SK-N-SH (cell line): Measurements from ENCODE around the gene FKBP11. TPM values are rescaled to one million over a fixed set of nuclear protein-coding genes. Genes with fewer than 3 reads are reported as not detected.

Experiments
- CTCF ChIA-PET: fragments of 300-600, 350-600 bp; formaldehyde crosslinking; extraction: SDS; loops from one replicate; lab custom pipeline; 2021; lab: Yijun Ruan, JAX
- POLR2A ChIA-PET: fragments of 350-600 bp; sonication (Branson Sonifier 250); formaldehyde crosslinking; extraction: SDS; loops from one replicate; lab custom pipeline; 2020; ENCODE audit warnings: antibody characterized with exemption, inconsistent platforms; lab: Yijun Ruan, JAX
- DNase-seq: peaks from one replicate; pipeline ENCODE4 v3.0.0; 2012
- H2AFZ ChIP-seq: fragments of 200-600 bp; sonication (generic); 2 replicates; pipeline ENCODE4 v1.8.1; 2016; ENCODE audit warnings: antibody characterized with exemption, mild to moderate bottlenecking, low read depth
- H3F3A ChIP-seq: fragments of 200-600 bp; sonication (generic); replicated peaks from 2 replicates; pipeline ENCODE3; 2016; ENCODE audit warnings: antibody characterized with exemption, mild to moderate bottlenecking; ENCODE audit not compliant: insufficient read depth
- H3K27ac ChIP-seq, 2 experiments: fragments of 200-500 bp in 1 of 2; fragments of 200-600 bp in 1 of 2; sonication (Bioruptor generic) in 1 of 2; sonication (generic), shearing (Covaris generic) in 1 of 2; 2 replicates each; pipeline versions ENCODE4 v1.5.1 to v1.6.1; 2014 to 2016; ENCODE audit warnings: low read depth in 2 of 2, inconsistent platforms in 1 of 2, low read length in 1 of 2, mild to moderate bottlenecking in 1 of 2, mixed read lengths in 1 of 2
- H3K27me3 ChIP-seq: fragments of 200-600 bp; sonication (generic), shearing (Covaris generic); 2 replicates; pipeline ENCODE4 v1.6.1; 2016; ENCODE audit warnings: mixed run types; ENCODE audit not compliant: insufficient read depth
- H3K36me3 ChIP-seq, 2 experiments: fragments of 200-500 bp in 1 of 2; fragments of 200-600 bp in 1 of 2; sonication (Bioruptor generic) in 1 of 2; sonication (generic) in 1 of 2; replicated peaks in 1 of 2; 2 replicates each; pipeline versions ENCODE3 to v1.5.1; 2014 to 2016; ENCODE audit warnings: low read length in 1 of 2, mild to moderate bottlenecking in 1 of 2; ENCODE audit not compliant: insufficient read depth in 2 of 2, control insufficient read depth in 1 of 2
- H3K4me1 ChIP-seq, 2 experiments: fragments of 200-500 bp in 1 of 2; fragments of 200-600 bp in 1 of 2; sonication (Bioruptor generic) in 1 of 2; sonication (generic), shearing (Covaris generic) in 1 of 2; 2 replicates each; pipeline versions ENCODE4 v1.5.1 to v1.6.1; 2014 to 2016; ENCODE audit warnings: low read depth in 1 of 2, low read length in 1 of 2, mixed run types in 1 of 2; ENCODE audit not compliant: insufficient read depth in 2 of 2, control insufficient read depth in 1 of 2
- H3K4me2 ChIP-seq: fragments of 200-600 bp; sonication (generic), shearing (Covaris generic); 2 replicates; pipeline ENCODE4 v1.6.1; 2017; ENCODE audit warnings: mixed run types
- H3K4me3 ChIP-seq, 2 experiments: fragments of 200-500 bp in 1 of 2; fragments of 200-600 bp in 1 of 2; sonication (Bioruptor generic) in 1 of 2; sonication (generic), shearing (Covaris generic) in 1 of 2; 2 replicates each; pipeline versions ENCODE4 v1.5.1 to v1.8.1; 2014 to 2016; ENCODE audit warnings: low read depth in 2 of 2, inconsistent platforms in 1 of 2, low read length in 1 of 2, mild to moderate bottlenecking in 1 of 2, mixed read lengths in 1 of 2, moderate library complexity in 1 of 2
- H3K79me2 ChIP-seq: fragments of 200-600 bp; sonication (generic); 2 replicates; pipeline ENCODE4 v1.8.1; 2017; ENCODE audit warnings: mild to moderate bottlenecking; ENCODE audit not compliant: insufficient read depth
- H3K9ac ChIP-seq: fragments of 200-600 bp; sonication (generic); 2 replicates; pipeline ENCODE4 v1.6.1; 2017; ENCODE audit warnings: mixed run types
- H3K9me2 ChIP-seq: fragments of 200-600 bp; sonication (generic); 2 replicates; pipeline ENCODE4 v1.6.1; 2017; ENCODE audit warnings: mixed run types
- H3K9me3 ChIP-seq: fragments of 200-600 bp; sonication (generic); 2 replicates; pipeline ENCODE4 v1.6.1; 2017; ENCODE audit warnings: mixed run types, mild to moderate bottlenecking, moderate library complexity
- H4K20me1 ChIP-seq: fragments of 200-600 bp; sonication (generic); 2 replicates; pipeline ENCODE4 v1.6.1; 2017; ENCODE audit warnings: mild to moderate bottlenecking, mixed run types; ENCODE audit not compliant: insufficient read depth
- CHD2 ChIP-seq: fragments of 150-350 bp; IDR thresholded peaks from 2 replicates; pipeline ENCODE4 v1.6.1; 2018; ENCODE audit warnings: low read length; ENCODE audit not compliant: partially characterized antibody
- ELF1 ChIP-seq: IDR thresholded peaks from 2 replicates; pipeline ENCODE4 v1.4.0; 2012
- EP300 ChIP-seq, 2 experiments: IDR thresholded peaks; 2 replicates each; pipeline versions ENCODE4 v1.4.0 to v1.6.1; 2012; ENCODE audit warnings: borderline replicate concordance in 1 of 2, low read depth in 1 of 2, low read length in 1 of 2
- FOSL2 ChIP-seq: IDR thresholded peaks from 2 replicates; pipeline ENCODE4 v1.4.0; 2012; ENCODE audit warnings: low read depth, mild to moderate bottlenecking, moderate library complexity, borderline replicate concordance
- GABPA ChIP-seq: IDR thresholded peaks from 2 replicates; pipeline ENCODE4 v1.4.0; 2012; ENCODE audit warnings: low read depth, mild to moderate bottlenecking
- JUND ChIP-seq: IDR thresholded peaks from 2 replicates; pipeline ENCODE4 v1.4.0; 2012
- MEF2A ChIP-seq: IDR thresholded peaks from 2 replicates; pipeline ENCODE4 v1.4.0; 2012; ENCODE audit warnings: low read depth, borderline replicate concordance
- MXI1 ChIP-seq: IDR thresholded peaks from 2 replicates; pipeline ENCODE4 v1.6.1; 2012; ENCODE audit warnings: mild to moderate bottlenecking, low read depth, low read length, improper control_type of control experiment
- POLR2AphosphoS5 ChIP-seq: IDR thresholded peaks from 2 replicates; pipeline ENCODE4 v1.6.1; 2012; ENCODE audit warnings: low read depth, low read length
- RAD21 ChIP-seq: IDR thresholded peaks from 2 replicates; pipeline ENCODE4 v1.6.1; 2012; ENCODE audit warnings: mild to moderate bottlenecking, low read length
- RCOR1 ChIP-seq: fragments of 150-350 bp; IDR thresholded peaks from 2 replicates; pipeline ENCODE4 v1.6.1; 2017; ENCODE audit warnings: antibody characterized with exemption, low read length
- RXRA ChIP-seq: IDR thresholded peaks from 2 replicates; pipeline ENCODE4 v1.4.0; 2012; ENCODE audit warnings: low read depth, mild to moderate bottlenecking, borderline replicate concordance
- TCF12 ChIP-seq: IDR thresholded peaks from 2 replicates; pipeline ENCODE4 v1.4.0; 2012
- YY1 ChIP-seq: IDR thresholded peaks from 2 replicates; pipeline ENCODE4 v1.4.0; 2012; ENCODE audit warnings: low read depth, mild to moderate bottlenecking
- WGBS: methylation state at CpG from one replicate; pipeline ENCODE4 v1.1.6; 2017; ENCODE audit warnings: low lambda C conversion rate; 5-methylcytosine and 5-hydroxymethylcytosine counted together
- polyA plus RNA-seq, 3 experiments: library from polyadenylated mRNA; depleted of rRNA; stranded (reverse); fragments of >200 nt; gene quantifications; 2 replicates each; pipeline ENCODE4 v1.2.3, GENCODE V29; 2012
- TF ChIP-seq, protein P1 (sequence below): fragments of 200-600 bp; sonication (generic); IDR thresholded peaks from 2 replicates; pipeline ENCODE4 v1.6.1; 2017; ENCODE audit warnings: antibody characterized with exemption, mild to moderate bottlenecking, moderate library complexity
- TF ChIP-seq, protein P2 (sequence below): IDR thresholded peaks from 2 replicates; pipeline ENCODE4 v1.4.0; 2012; ENCODE audit warnings: low read depth, borderline replicate concordance

Gene FKBP11
- polyA plus RNA-seq, 1 of the 3 experiments (the other 2 are of a cell fraction) = 28.5 TPM

DNA sequence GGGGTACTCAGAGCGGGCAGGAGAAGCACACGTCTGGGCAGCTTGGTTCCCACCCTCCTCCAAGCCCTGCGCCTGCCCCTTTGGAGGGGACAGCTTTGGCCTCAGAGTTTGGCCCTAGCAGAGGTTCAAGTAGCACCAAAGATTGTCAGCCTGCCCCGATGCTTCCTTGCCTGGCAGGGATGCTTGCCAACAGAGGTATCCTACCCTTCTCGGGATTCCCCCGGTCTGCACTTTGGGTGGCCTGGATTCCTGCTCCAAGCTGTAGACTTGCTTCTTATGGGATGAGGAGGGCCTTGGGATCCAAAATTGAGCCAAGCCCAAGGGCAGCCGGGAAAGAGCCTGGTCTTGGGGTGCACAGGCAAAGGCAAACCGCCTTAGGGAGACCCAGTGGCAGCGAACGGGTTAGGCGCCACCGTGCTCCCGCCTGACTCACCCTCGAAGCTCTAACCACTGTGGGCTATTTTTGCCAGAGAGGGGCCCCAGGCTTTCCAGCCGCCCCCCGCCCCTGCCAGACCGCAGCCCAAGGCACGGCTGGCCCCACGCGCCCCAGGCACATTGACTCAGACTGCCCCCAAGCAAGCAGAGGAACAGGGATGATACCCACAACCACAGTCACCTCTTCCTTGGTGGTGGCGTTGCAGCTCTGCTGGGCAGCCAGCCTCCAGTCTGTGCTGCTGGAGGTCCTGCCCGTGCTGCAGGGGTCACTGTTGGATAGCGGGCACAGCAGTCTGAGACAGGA, 47.1 kb upstream of the FKBP11 start:
- H3K4me3 ChIP-seq = no peak overlapping the region; a peak in 1 of 4 replicates
- H3K27me3 ChIP-seq = peaks cover 44% of the 10 kb centered on the region; the same call in 1 of the 2 replicates
- H2AFZ ChIP-seq = no peak overlapping the region
- no peaks in the 10 kb centered on the region for H3K9me2 ChIP-seq
- H4K20me1 ChIP-seq = no peaks in the 10 kb centered on the region
- no peak overlapping the region for H3K27ac ChIP-seq
- no peaks in the 10 kb centered on the region for H3K9me3 ChIP-seq
- peak overlapping the region; percentile 78 for H3K4me2 ChIP-seq
- no peak for TF ChIP-seq ELF1
- TF ChIP-seq GABPA = no peak
- TF ChIP-seq MEF2A = no peak
- TF ChIP-seq CHD2 = no peak
- TF ChIP-seq, protein P1, sequence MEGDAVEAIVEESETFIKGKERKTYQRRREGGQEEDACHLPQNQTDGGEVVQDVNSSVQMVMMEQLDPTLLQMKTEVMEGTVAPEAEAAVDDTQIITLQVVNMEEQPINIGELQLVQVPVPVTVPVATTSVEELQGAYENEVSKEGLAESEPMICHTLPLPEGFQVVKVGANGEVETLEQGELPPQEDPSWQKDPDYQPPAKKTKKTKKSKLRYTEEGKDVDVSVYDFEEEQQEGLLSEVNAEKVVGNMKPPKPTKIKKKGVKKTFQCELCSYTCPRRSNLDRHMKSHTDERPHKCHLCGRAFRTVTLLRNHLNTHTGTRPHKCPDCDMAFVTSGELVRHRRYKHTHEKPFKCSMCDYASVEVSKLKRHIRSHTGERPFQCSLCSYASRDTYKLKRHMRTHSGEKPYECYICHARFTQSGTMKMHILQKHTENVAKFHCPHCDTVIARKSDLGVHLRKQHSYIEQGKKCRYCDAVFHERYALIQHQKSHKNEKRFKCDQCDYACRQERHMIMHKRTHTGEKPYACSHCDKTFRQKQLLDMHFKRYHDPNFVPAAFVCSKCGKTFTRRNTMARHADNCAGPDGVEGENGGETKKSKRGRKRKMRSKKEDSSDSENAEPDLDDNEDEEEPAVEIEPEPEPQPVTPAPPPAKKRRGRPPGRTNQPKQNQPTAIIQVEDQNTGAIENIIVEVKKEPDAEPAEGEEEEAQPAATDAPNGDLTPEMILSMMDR = peak; percentile 30
- TF ChIP-seq YY1 = no peak
- no peak for TF ChIP-seq POLR2AphosphoS5
- no peak for TF ChIP-seq RCOR1
- TF ChIP-seq, all 33 proteins: peak for 1
- WGBS = 20% methylated on average over 11 of the region's 23 CpGs
- peak; percentile 38 for DNase-seq
- Histone ChIP-seq H3K79me2 (no peaks in the 10 kb centered on the region), H3K4me1 (peaks cover 0 to 13% of the 10 kb centered on the region in 2 experiments; a peak in 1 of 4 replicates), H3K36me3 (no peaks in the 10 kb centered on the region), H3F3A (peaks cover 10% of the 10 kb centered on the region), H3K9ac (no peak overlapping the region)
- CTCF ChIA-PET = interaction anchor here (1.0 to 32.2 kb wide), 5 partner anchors 14 to 81 kb away, joined by 3 to 935 read pairs (median 9); partner anchors contain the start of genes ARF3, DDN and WNT1
- POLR2A ChIA-PET = no interaction called here

DNA sequence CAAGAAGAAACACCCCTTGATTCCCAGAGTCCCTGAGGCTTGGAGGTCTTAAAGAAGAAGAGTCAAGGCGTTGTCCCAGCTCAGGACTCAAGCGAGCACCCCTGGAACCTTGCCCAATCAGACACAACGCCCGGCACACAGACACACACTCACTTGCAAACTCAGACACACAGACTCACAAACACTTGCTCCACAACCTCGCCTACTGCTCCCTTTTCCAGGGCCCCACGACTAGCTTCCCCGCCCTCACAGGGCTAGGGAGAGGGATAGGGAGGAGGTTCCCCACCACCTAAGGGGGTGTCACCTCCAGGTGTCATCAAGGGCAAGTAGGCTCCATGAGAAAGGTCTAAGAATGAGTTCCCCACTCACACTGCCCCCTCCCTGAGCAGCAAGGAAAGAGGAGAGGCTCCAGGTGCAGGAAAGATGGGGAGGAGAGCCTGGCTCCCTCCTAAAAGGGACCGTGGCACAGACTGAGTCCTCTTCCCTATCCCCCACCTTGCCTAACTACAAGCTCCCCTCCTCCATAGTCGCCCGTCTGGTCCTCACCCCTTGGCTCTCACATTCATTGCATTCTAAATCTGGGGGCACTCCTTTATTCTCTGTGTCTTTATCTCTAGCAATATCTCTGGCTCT, 45.5 kb upstream of the FKBP11 start:
- no peaks in the 10 kb centered on the region for H4K20me1 ChIP-seq
- peak overlapping the region in 1 of 2 experiments; percentile 44; a peak in 2 of 4 replicates for H3K4me3 ChIP-seq
- H2AFZ ChIP-seq = no peak overlapping the region
- H3K27me3 ChIP-seq = peaks cover 38% of the 10 kb centered on the region; the same call in 1 of the 2 replicates
- WGBS = 52% methylated on average over 10 of the region's 10 CpGs
- ChIA-PET CTCF (interaction anchor here (1.0 to 32.2 kb wide), 4 partner anchors 13 to 117 kb away, joined by 3 to 935 read pairs (median 14); partner anchors contain the start of genes ARF3, DDN and WNT1), POLR2A (no interaction called here)
- H3K9ac ChIP-seq = no peak overlapping the region
- H3K4me2 ChIP-seq = peak overlapping the region; percentile 78
- no peaks in the 10 kb centered on the region for H3K9me3 ChIP-seq
- peaks cover 0 to 13% of the 10 kb centered on the region in 2 experiments; a peak in 1 of 4 replicates for H3K4me1 ChIP-seq
- DNase-seq = peak; percentile 39
- H3K36me3 ChIP-seq = no peaks in the 10 kb centered on the region
- no peak overlapping the region for H3K27ac ChIP-seq
- no peaks in the 10 kb centered on the region for H3K79me2 ChIP-seq
- TF ChIP-seq RAD21 (no peak), FOSL2 (no peak), POLR2AphosphoS5 (no peak), MEF2A (no peak), EP300 (IDR thresholded peaks at IDR 0.05; ENCODE audit: borderline replicate concordance in 1 of 2, low read depth in 1 of 2, low read length in 1 of 2) (no peak), CHD2 (no peak), MXI1 (no peak), JUND (no peak), RXRA (no peak), TCF12 (no peak)
- TF ChIP-seq, protein P2, sequence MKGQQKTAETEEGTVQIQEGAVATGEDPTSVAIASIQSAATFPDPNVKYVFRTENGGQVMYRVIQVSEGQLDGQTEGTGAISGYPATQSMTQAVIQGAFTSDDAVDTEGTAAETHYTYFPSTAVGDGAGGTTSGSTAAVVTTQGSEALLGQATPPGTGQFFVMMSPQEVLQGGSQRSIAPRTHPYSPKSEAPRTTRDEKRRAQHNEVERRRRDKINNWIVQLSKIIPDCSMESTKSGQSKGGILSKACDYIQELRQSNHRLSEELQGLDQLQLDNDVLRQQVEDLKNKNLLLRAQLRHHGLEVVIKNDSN = no peak
- no peaks in the 10 kb centered on the region for H3K9me2 ChIP-seq
- H3F3A ChIP-seq = peaks cover 10% of the 10 kb centered on the region
